Skin epidermis (tissue), 12 donors: ENCODE data around the gene OR56A1.
"Not testable (repeated sequence)": the region's sequence is repeated elsewhere in the genome, so short reads cannot be mapped to it uniquely, and the experiment has no call there.

ENCODE experiments used
- H3K27ac ChIP-seq, 21 experiments: fragments of 200-600 bp; sonication (generic) in 11 of 21; one replicate each; pipeline ENCODE4 v1.5.0; 2020; ENCODE audit warnings: mild to moderate bottlenecking in 3 of 21, inconsistent platforms in 2 of 21, moderate library complexity in 2 of 21
- H3K4me3 ChIP-seq, 7 experiments: fragments of 200-600 bp; sonication (generic) in 2 of 7; one replicate each; pipeline ENCODE4 v1.5.0; 2020; ENCODE audit warnings: inconsistent platforms in 2 of 7, mild to moderate bottlenecking in 2 of 7, moderate library complexity in 1 of 7

OR56A1 gene, protein sequence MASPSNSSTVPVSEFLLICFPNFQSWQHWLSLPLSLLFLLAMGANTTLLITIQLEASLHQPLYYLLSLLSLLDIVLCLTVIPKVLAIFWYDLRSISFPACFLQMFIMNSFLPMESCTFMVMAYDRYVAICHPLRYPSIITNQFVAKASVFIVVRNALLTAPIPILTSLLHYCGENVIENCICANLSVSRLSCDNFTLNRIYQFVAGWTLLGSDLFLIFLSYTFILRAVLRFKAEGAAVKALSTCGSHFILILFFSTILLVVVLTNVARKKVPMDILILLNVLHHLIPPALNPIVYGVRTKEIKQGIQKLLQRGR

GRCh38 chr11:6030708-6031405 is at the start of gene OR56A1:
TSS of gene OR56A1 (minus strand) at chr11:6030758. CDS start at chr11:6027692, 3,066 bp downstream.
- no peak within 1 kb of the TSS for H3K27ac ChIP-seq

GRCh38 chr11:6079463-6079862 is 48.9 kb upstream of the OR56A1 start:
- H3K27ac ChIP-seq: no peak overlapping the region
- no peak overlapping the region for H3K4me3 ChIP-seq

More at GRCh38 chr11:6030708-6031405, at the start of gene OR56A1:
- no peak within 1 kb of the TSS for H3K4me3 ChIP-seq

DNA sequence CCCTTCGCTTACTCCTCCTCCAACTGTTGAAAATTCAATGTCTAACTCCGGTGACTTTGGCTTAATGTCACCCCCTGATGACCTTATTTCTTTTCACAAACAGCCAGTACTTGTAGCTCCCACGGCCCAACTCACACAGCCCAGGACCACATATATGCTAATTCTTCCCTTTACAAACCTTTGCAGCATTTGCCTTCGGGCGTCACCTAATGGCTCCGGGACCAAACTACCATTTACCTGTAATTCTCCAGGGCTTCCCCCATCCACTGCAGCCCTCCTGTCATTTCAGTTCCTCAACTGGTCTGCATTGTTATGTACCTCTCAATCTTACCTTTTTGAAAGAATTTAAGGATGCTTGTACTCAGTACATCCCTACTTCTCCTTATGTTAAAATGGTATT is 47.2 kb upstream of the OR56A1 start:
- Histone ChIP-seq H3K4me3 (no peak overlapping the region), H3K27ac (no peak overlapping the region)

GRCh38 chr11:6076443-6076842 is 45.9 kb upstream of the OR56A1 start:
- H3K27ac ChIP-seq, H3K4me3 ChIP-seq: not testable (repeated sequence)

- H3K4me3 ChIP-seq: no peak overlapping the region
- no peak overlapping the region for H3K27ac ChIP-seq
These were observed 36.9 kb upstream of the OR56A1 start for GRCh38 chr11:6067502-6067901.

DNA sequence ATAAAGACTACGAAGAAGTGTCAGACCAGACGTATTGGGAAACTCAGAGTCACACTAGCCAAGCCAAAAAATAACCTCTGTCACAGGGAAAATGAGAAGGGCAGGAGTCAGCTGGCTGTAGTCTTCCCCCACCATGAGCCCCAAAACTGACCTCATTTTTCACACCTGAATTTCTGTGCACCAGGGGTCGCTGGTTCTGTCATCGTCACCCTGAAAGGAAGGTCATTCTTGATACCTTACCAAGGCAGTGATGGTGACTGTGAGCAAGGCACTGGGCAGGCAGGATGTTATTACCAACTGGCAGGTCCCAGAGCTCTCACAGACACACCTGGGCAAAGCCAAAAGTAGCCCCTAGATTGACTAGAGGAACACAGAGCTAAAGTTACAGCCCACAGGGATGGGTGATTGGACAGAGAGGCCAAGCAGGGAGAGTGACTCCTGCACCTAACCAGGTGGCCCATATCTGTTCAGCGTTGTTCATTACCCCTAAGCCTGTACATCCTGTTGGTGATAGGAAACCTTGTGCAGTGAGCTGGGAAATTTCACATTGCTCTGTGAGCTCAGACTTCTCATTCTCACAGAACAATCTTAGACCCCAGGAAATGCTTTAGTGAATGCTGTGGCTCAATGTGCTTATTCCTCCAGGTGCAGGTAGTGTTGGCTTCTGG is 32.3 kb upstream of the OR56A1 start:
- H3K4me3 ChIP-seq: no peak overlapping the region
- H3K27ac ChIP-seq: no peak overlapping the region

DNA sequence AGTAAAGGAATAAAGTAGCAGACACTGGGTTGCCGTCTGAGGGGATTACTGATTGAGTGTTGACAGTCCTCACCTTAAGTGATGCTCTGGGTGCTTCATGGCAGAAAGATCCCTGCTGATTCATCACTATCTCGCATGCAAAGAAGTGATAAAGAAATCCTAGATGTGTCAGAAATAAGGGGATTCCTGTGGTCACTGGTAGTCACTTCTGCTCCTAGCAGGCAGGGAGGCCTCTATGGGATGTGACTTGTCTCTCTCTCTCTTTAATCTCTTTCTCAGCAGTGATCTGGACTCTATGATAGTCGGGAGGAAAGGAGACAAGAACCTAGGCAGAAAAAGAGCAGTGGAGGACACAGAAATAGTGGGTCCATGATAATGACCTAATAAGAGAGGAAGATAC is 30.9 kb upstream of the OR56A1 start:
- Histone ChIP-seq H3K4me3 (no peak overlapping the region), H3K27ac (no peak overlapping the region)

GRCh38 chr11:6057452-6057851 is 26.9 kb upstream of the OR56A1 start:
- Histone ChIP-seq H3K27ac (no peak overlapping the region), H3K4me3 (no peak overlapping the region)

- Histone ChIP-seq H3K27ac (no peak overlapping the region), H3K4me3 (no peak overlapping the region)
These were observed 25.0 kb upstream of the OR56A1 start for GRCh38 chr11:6055569-6055968.

- Histone ChIP-seq H3K27ac (no peak overlapping the region), H3K4me3 (no peak overlapping the region)
These were observed 21.8 kb upstream of the OR56A1 start for GRCh38 chr11:6052374-6052773.

- H3K4me3 ChIP-seq: no peak overlapping the region
- H3K27ac ChIP-seq: peak overlapping the region in 1 of 21 experiments; percentile 34
These were observed 10.3 kb upstream of the OR56A1 start for GRCh38 chr11:6040874-6041273.

- no peak overlapping the region for H3K4me3 ChIP-seq
These were observed 3.1 kb downstream of the OR56A1 start for GRCh38 chr11:6027501-6027900.

GRCh38 chr11:6025056-6025455 is 5.5 kb downstream of the OR56A1 start:
- Histone ChIP-seq H3K4me3 (no peak overlapping the region), H3K27ac (no peak overlapping the region)

More at GRCh38 chr11:6027501-6027900, 3.1 kb downstream of the OR56A1 start:
- H3K27ac ChIP-seq: no peak overlapping the region

DNA sequence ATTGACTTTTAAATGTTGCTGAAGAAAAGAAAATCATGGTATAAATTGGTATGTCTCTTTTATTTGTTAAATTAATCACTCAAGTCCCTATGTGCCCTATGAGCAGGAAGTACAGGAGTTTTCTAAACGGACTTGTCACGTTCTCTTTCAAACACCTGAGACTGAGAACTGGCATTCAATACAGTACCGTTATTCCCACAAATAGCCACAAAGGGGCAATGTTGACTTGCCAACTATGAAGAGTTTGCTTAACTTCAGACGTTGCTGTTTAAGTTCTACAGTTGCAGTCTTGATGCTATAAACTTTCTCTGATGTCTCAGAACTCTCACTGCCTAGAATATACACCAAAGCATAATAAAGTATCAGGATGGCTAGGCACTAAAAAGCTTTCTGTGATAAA is 7.6 kb downstream of the OR56A1 start:
- Histone ChIP-seq H3K4me3 (no peak overlapping the region), H3K27ac (no peak overlapping the region)

DNA sequence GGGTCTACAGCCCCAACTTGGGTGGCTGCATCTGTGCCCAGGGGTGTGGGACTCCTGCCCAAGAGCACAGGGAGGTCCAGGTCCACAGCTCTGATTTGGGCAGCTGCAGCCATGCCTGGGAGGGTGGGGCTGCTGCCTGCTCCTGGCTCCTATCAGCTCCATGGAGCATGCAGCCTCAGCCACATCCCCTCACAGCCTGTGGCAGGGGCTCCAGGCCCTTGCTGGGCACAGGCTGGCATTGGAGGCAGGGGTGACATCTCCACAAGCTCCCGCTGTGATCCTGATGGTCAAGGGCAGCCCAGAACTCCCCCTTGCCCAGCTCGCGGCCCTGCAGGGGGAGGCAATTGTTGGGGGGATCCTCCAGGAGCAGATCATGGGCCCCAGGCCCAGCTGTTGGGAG is 17.5 kb downstream of the OR56A1 start:
- Histone ChIP-seq H3K4me3 (no peak overlapping the region), H3K27ac (no peak overlapping the region)

DNA sequence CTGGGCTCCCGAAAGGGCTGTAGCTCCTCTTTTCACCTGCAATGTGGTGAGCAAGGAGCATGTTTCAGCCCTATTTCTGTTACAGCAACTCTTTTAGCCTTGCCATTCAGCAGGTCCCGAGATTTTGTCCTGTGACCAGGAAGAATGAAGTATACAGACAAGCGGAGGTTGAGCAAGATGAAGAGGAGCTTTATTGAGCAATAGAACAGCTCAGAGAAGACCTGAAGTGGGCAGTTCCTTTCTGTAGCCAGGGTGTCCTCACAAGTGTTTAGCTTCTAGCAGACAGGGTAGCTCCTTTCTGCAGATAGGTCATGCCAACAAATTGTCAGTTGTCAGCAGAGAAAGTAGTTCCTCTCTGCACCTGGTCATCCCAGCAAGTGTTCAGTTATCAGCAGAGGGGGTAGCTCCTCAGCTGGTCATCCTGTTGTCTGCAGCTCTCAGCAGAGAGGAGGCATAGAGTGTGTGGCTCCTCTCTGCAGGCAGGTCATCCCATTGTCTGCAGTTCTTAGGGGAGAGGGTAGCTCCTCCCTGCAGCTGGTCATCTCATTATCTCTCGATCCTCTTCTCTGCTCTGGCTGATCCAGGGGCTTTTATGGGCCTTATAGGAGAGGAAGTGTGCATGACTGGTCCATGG is 18.4 kb downstream of the OR56A1 start:
- H3K4me3 ChIP-seq: no peak overlapping the region
- H3K27ac ChIP-seq: no peak overlapping the region

DNA sequence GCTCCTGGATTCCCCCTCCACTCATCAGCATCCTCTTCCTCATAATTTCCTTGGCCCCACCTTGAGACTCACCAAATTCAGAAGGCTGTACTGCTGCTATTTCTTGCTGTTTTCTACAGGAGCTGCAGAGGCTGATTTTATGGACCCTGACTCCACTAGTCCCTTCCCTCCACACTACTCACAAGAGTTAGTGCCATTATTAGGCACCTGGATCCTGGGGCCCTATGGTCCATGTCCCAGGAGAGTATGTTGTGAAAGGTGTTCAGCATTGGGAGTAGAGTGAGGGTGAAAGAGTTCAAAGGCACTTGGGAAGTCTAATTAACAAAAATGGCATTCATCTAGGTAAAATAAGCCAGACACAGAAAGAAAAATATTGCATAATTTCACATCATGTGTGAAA is 23.7 kb downstream of the OR56A1 start, which contains the start of gene OR56A4:
Gene OR56A4, minus strand, starts transcription at position 101 of the 400 bp plus-strand sequence. CDS start 3,954 bp downstream, outside the sequence.
- Histone ChIP-seq H3K27ac (no peak within 1 kb of the TSS), H3K4me3 (no peak within 1 kb of the TSS)

- H3K27ac ChIP-seq: no peak overlapping the region
- no peak overlapping the region for H3K4me3 ChIP-seq
These were observed 24.2 kb downstream of the OR56A1 start for GRCh38 chr11:6006395-6006794.

GRCh38 chr11:6002202-6002699 is 28.3 kb downstream of the OR56A1 start:
- no peak overlapping the region for H3K4me3 ChIP-seq
- no peak overlapping the region for H3K27ac ChIP-seq

DNA sequence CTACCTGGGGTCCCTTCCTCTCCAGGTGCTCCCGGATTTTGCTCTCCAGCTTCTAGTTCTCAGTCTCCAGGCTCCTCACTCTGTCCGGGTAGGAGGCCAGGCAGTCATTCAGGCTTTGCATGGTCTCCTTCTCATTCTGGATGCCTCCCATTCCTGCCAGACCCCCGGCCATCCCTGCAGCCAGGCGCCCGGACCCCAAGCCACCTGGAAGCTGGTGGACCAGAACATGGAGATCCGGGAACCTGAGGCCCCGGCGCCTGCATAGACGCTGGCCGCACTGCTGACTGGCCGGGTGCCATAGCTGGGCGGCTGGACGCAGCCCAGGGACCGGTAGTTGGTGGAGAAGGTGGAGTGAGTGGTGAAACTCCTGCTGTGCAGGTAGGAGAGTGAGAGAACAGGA is 35.8 kb downstream of the OR56A1 start:
- Histone ChIP-seq H3K4me3 (no peak overlapping the region), H3K27ac (no peak overlapping the region)
